GM19099 (cell line): ENCODE data around the gene NAT14.

ENCODE experiments used
- POLR2A ChIP-seq: IDR thresholded peaks from 3 replicates; pipeline ENCODE4 v1.6.1; 2011; ENCODE audit warnings: low read depth; ENCODE audit not compliant: insufficient read length; ENCODE audit errors: extremely low read depth

The NAT14 gene

GRCh38 chr19:55449469-55449868 lies 35.5 kb upstream of the NAT14 start:
- no peak for TF ChIP-seq POLR2A

DNA sequence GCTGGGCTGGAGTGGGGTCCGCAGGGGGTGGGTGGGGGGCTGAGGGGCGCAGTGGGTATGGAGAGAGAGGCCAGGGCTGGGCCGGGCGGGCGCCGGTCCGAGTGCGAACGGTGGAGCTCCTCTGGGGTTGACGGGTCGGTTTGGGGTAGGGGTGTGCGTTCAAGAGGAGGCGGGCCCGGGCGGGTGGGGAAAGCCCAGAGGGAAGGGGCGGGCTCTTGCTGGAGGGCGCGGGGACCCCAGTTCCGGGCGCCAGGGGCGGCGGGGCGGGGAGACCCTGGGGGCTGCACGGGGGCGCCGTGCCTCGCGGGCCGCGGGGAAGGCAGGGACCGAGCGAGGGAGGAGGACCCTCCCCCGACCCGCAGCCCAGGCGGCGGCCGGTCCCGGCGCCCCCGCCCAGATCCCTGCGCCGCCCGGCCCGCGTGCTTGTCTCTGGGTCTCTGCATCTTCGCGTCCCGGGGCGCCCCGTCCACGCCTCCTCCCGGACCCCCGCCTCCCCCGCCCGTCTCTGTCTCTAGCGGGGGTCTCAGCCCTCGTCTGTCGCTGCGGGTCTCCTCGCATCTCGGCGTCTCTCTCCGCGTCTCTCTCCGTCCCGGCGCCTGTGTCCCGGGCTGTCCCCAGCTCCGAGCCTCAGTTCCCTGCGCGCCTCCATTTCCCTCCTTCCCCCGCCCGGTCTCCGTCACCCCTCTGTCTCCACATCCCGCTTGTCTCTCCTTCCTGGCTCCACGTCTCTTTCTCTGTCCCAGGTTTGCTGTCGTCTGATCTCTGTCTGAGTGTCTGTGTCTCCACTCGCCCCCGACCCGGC lies 33.6 kb upstream of the NAT14 start:
- TF ChIP-seq POLR2A = no peak

DNA sequence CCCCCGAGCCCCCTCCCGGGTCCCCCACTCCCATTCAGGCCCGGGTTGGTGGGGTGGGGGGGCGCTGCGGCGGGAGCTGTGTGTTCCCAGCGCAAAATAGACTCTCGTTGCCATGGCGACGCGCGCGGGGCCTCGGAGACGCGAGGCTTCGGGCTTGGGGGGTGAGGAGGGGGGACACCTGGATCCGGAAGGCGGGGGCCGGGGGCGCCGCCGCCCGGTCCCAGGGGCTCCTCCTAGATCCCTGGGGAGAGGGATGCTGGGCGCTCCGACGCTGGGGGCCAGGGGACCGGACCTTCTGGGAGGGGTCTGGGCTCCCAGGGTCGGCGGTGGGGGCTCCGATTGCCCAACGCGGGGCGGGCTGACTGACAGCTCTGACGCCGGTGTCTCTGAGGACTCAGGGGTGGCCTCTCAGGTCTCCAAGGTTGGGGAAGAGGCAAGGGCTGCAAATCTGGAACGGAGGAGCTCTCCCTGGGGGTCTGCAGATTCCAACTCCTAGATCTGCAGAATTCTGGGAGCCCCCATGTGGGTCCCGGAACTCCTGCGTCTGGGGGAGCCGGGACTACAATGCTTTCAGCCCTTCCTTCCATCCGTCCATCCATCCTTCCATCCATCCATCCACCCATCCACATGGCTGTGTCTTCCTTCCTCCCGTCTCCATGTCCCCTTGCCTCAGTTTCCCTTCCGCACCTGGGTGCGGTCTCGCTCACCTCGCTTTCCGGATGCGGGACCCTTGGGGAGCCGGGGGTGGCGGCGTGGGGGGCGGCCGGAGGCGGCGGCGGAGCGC lies 32.8 kb upstream of the NAT14 start:
- TF ChIP-seq POLR2A = no peak

GRCh38 chr19:55452749-55453346 lies 32.1 kb upstream of the NAT14 start:
- no peak for TF ChIP-seq POLR2A

- no peak for TF ChIP-seq POLR2A
Observed at GRCh38 chr19:55453511-55454260, 31.3 kb upstream of the NAT14 start.

DNA sequence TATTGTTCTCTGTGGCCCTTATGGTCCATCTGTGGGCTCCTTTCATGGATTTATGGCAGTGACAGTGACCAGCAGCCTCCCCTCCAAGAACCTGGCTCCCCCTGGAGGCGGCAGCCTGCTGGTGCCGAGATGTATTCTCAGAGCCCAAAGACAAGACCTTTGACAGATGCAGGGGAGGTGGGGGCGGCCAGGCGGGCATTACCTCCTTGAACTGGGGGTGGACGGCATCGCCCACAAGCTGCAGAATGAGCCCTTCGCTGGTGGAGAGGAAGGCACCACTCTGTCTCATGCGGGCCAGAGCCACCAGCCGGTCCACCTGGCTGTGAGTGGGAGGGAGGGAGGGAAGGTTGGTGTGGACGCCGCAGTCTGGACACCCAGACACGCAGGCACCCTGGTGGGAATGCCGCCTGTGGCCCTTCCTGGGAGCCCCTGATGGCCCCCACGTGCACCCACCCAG lies 30.2 kb upstream of the NAT14 start:
- no peak for TF ChIP-seq POLR2A

DNA sequence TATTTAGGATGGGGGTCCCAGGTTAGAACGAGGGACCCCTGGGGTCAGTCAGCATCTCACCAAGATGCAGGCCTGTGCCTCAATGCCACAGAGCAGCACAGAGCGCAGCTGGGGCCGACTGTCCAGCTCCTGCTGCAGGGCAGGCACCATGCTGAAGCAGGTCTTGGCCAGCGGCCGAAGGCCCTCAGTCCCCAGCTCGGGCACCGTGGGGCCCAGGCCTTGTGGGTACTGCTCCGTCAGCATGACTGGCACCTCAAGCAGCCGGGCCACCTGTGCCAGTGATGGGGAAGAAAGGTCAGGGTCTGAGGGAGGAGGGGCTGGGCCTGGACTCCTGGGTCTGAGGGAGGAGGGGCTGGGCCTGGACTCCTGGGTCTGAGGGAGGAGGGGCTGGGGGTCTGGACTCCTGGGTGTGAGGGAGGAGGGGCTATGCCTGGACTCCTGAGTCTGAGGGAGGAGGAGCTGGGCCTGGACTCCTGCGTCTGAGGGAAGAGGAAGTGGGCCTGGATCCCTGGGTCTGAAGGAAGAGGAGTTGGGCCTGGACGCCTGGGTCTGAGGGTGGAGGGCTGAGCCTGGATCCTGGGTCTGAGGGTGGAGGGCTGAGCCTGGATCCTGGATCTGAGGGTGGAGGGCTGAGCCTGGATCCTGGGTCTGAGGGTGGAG lies 29.3 kb upstream of the NAT14 start:
- TF ChIP-seq POLR2A = no peak

GRCh38 chr19:55456347-55456746 lies 28.6 kb upstream of the NAT14 start:
- TF ChIP-seq POLR2A = no peak

GRCh38 chr19:55457683-55458457 lies 27.1 kb upstream of the NAT14 start:
- no peak for TF ChIP-seq POLR2A

DNA sequence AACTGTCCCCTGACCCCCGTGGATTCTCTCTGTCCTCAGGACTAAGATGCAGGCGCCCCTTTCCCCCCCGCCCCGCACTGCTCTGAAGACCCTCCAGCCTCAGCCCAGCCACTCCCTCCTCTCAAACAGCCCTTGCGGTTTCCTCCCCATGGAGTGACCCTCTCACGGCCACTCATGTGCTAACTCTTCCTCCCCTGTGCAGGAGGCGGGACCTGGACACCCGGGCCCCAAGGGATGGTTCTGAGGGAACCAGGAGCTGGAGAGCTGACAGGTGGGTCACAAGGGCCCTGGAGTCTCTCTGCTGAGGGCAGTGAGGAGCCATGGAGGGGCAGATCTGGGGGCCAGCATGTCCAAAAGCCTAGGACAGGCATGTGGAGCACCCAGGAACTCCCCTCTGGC lies 25.4 kb upstream of the NAT14 start:
- no peak for TF ChIP-seq POLR2A

GRCh38 chr19:55459950-55460657 lies 24.9 kb upstream of the NAT14 start:
- TF ChIP-seq POLR2A = no peak

DNA sequence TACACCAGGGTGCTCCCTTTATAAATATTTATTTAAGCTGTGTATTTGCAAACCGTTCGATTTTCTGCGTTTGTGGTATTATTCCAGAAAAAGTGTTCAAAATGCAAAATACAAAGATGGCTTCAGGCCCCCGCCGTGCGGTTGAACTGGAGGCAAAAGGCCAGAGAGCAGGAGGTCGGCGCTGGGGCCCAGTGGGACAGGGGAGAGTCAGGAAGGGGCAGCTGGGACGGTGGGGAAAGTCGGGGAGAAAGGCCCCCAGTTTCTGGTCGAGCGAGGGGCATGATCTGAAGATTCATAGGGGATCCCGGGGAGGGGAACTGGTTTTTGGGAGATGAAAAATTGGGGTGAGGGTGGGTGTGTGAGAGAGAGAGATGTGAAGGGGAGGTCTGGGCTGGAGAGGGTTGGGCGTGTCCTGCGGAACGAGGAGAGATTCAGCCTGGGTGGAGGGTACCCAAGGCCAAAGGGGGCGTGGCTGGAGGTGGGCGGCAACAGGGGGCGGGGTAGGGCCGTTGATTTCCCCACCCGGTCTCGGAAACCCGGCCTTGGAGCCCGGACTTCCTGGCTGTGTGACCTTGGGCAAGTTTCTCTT lies 24.2 kb upstream of the NAT14 start:
- no peak for TF ChIP-seq POLR2A

DNA sequence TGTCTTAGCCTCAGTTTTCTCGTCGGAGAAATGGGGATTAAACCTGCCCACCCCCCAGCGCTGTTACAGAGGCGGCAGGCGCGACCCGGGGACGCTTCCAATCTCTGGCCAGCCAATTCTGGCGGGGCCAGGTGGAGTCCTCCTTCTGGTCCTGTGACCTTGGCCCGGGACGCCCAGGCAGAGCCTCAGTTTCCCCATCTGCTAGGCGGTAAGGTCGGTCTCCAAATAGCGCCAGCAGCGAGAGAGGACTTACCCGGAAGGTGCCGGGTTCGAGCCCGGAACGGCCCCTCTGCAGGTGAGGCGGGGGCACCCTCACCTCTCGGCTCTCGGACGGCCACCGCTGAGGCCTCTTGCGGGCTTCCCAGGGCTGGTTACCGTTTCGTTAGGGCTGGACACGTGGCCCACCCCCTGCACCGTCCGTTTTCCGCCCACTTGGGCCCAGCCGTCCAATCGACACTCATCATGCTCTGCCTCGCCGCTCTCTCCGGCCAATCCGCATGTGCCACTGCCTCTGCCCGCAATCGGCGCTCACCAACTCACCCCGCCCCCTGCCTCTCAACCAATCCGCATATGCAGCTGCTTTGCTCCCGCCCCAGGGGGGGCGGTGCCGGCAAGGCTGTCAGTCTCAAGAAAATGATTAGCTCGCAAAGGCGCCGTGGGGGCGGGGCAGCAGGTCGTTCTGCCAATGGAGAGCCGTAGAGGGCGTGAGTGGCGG lies 23.6 kb upstream of the NAT14 start, which contains the start of gene ISOC2:
Gene ISOC2, minus strand, starts transcription at position 384 of the 715 bp plus-strand sequence. CDS start 5,156 bp downstream, outside the sequence.
- peak; percentile 77 for TF ChIP-seq POLR2A
